ENCODE data around the gene TGFB1I1.

TGFB1I1 gene

DNA sequence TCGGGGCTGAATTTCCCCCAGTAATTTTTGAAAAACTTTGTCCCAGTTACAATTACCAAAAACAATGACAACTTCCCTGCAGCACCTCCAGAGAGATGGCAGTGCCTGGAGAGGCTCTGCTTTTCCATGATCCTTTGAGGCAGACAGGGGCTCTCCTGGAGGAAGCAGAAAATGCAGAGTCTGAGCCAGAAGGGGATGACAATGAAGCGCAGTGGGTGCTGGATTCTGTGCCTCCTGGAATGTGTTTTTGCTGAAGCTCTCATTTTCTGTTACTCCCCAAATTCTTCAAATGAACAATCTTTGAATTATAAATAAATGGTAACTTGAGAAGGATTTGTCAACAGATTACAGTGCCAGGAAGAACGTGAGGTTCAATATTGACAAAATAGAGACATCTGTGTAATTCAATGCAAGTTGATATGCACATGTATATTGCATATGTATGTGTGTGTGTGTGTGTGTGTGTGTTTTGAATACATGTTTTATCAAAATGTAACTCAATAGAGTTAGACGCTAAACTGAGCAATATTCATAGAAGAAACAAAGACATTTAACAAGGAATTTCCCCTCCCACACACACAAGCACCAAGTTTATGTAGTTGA, 45.9 kb downstream of the TGFB1I1 start:
- TF ChIP-seq, protein P1, sequence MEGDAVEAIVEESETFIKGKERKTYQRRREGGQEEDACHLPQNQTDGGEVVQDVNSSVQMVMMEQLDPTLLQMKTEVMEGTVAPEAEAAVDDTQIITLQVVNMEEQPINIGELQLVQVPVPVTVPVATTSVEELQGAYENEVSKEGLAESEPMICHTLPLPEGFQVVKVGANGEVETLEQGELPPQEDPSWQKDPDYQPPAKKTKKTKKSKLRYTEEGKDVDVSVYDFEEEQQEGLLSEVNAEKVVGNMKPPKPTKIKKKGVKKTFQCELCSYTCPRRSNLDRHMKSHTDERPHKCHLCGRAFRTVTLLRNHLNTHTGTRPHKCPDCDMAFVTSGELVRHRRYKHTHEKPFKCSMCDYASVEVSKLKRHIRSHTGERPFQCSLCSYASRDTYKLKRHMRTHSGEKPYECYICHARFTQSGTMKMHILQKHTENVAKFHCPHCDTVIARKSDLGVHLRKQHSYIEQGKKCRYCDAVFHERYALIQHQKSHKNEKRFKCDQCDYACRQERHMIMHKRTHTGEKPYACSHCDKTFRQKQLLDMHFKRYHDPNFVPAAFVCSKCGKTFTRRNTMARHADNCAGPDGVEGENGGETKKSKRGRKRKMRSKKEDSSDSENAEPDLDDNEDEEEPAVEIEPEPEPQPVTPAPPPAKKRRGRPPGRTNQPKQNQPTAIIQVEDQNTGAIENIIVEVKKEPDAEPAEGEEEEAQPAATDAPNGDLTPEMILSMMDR (IDR thresholded peaks at IDR 0.05; ENCODE audit: insufficient read depth, low read length, poor library complexity, severe bottlenecking): no peak
- no peak for TF ChIP-seq EZH2phosphoT487 (conservative IDR thresholded peaks at IDR 0.05; ENCODE audit: low read length)
- no peak overlapping the region for H3K27ac ChIP-seq (ENCODE audit: low read depth, low read length)

DNA sequence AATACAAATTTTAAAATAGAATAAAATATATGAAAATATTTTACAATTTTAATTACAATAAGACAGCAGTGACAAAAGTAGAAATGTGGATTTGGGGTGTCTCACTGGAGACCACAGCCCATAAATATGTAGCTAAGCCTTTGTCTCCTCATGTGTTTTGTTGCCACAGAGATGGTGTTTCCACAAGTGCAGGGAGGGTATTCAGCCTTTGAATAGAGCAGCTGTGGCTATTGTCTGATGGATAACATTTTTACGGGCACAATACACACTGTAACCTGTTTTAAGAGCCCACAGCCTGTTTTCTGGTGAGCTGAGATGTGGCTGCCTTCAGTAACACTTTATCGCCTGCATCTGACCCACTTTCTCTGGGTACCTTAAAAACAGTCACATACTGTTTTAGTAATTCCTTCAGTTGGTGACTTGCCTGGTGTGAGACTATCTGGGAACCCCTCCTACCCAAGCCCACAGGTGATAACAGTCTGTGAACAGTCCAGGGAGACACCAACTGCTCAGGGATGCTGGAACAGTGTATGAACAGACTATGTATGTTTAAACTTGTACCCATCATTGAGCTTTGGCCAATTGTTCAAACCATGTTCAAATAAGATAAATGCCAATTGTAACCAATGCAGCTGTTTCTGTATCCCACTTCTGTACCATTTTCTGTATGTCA, 47.9 kb downstream of the TGFB1I1 start:
- H3K27me3 ChIP-seq (ENCODE audit: low read length): no peaks in the 10 kb centered on the region
- no peak overlapping the region for H3K4me2 ChIP-seq (ENCODE audit: low read depth, low read length, poor library complexity, severe bottlenecking)
- no peaks in the 10 kb centered on the region for H3K9me3 ChIP-seq (ENCODE audit: insufficient read depth, low read length)
- no peaks in the 10 kb centered on the region for H3K79me2 ChIP-seq (ENCODE audit: insufficient read depth, low read length)
- no peaks in the 10 kb centered on the region for H3K9me2 ChIP-seq (replicated peaks; ENCODE audit: insufficient read depth, low read length)
- H3K9ac ChIP-seq (ENCODE audit: low read length): no peak overlapping the region
- H3K4me3 ChIP-seq (ENCODE audit: insufficient read depth, low read length, poor library complexity, severe bottlenecking): no peak overlapping the region
- H2AFZ ChIP-seq (ENCODE audit: low read depth, low read length, severe bottlenecking): no peak overlapping the region
- H3K36me3 ChIP-seq (ENCODE audit: low read length): no peaks in the 10 kb centered on the region
- no peak overlapping the region for H3K27ac ChIP-seq (ENCODE audit: low read depth, low read length)
- H4K20me1 ChIP-seq (ENCODE audit: low read depth, low read length): no peaks in the 10 kb centered on the region
- H3F3A ChIP-seq (ENCODE audit: insufficient read depth): no peaks in the 10 kb centered on the region
- no peak for TF ChIP-seq EZH2phosphoT487 (conservative IDR thresholded peaks at IDR 0.05; ENCODE audit: low read length)
- TF ChIP-seq, protein P1 (IDR thresholded peaks at IDR 0.05; ENCODE audit: insufficient read depth, low read length, poor library complexity, severe bottlenecking): no peak

More for the DNA sequence above, 45.9 kb downstream of the TGFB1I1 start:
- Histone ChIP-seq H3K4me2 (ENCODE audit: low read depth, low read length, poor library complexity, severe bottlenecking) (no peak overlapping the region), H2AFZ (ENCODE audit: low read depth, low read length, severe bottlenecking) (no peak overlapping the region), H3K36me3 (ENCODE audit: low read length) (no peaks in the 10 kb centered on the region), H3F3A (ENCODE audit: insufficient read depth) (no peaks in the 10 kb centered on the region), H3K9ac (ENCODE audit: low read length) (no peak overlapping the region), H3K9me3 (ENCODE audit: insufficient read depth, low read length) (no peaks in the 10 kb centered on the region), H3K79me2 (ENCODE audit: insufficient read depth, low read length) (no peaks in the 10 kb centered on the region), H3K27me3 (ENCODE audit: low read length) (no peaks in the 10 kb centered on the region), H3K4me3 (ENCODE audit: insufficient read depth, low read length, poor library complexity, severe bottlenecking) (no peak overlapping the region), H3K9me2 (replicated peaks; ENCODE audit: insufficient read depth, low read length) (no peaks in the 10 kb centered on the region), H4K20me1 (ENCODE audit: low read depth, low read length) (no peaks in the 10 kb centered on the region)

DNA sequence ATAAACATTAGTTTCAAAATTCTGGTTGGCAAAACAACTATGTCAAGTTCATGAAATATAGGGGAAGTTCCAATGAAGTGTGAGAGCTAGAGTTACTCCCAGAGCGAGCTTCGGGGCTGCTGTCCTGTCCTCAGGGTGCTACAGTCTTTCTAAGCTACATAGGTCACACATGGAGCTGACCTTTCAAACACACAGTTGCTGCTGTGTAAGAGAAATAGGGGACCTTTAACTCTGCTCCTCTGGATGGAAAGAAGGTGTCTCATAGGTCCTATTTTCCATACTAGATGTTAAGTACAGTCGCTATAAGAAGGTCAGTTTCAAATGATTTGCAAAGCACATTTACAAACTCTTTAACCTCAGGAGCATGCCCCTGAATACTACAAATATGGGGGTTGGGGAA, 49.4 kb downstream of the TGFB1I1 start:
- H3K27me3 ChIP-seq (ENCODE audit: low read length): no peaks in the 10 kb centered on the region
- H3K79me2 ChIP-seq (ENCODE audit: insufficient read depth, low read length): no peaks in the 10 kb centered on the region
- no peaks in the 10 kb centered on the region for H3K9me2 ChIP-seq (replicated peaks; ENCODE audit: insufficient read depth, low read length)
- H3K4me3 ChIP-seq (ENCODE audit: insufficient read depth, low read length, poor library complexity, severe bottlenecking): no peak overlapping the region
- H3K9me3 ChIP-seq (ENCODE audit: insufficient read depth, low read length): no peaks in the 10 kb centered on the region
- H3K9ac ChIP-seq (ENCODE audit: low read length): no peak overlapping the region
- no peaks in the 10 kb centered on the region for H4K20me1 ChIP-seq (ENCODE audit: low read depth, low read length)
- no peak overlapping the region for H2AFZ ChIP-seq (ENCODE audit: low read depth, low read length, severe bottlenecking)
- H3F3A ChIP-seq (ENCODE audit: insufficient read depth): no peaks in the 10 kb centered on the region
- H3K36me3 ChIP-seq (ENCODE audit: low read length): no peaks in the 10 kb centered on the region
- H3K27ac ChIP-seq (ENCODE audit: low read depth, low read length): no peak overlapping the region
- no peak overlapping the region for H3K4me2 ChIP-seq (ENCODE audit: low read depth, low read length, poor library complexity, severe bottlenecking)
- TF ChIP-seq EZH2phosphoT487 (conservative IDR thresholded peaks at IDR 0.05; ENCODE audit: low read length): no peak
- TF ChIP-seq, protein P1 (IDR thresholded peaks at IDR 0.05; ENCODE audit: insufficient read depth, low read length, poor library complexity, severe bottlenecking): no peak

Data from SU-DHL-6 (cell line).